GM18870 (cell line): ENCODE data around the gene LDLRAD3.
"Not testable (repeated sequence)": the region's sequence is repeated elsewhere in the genome, so short reads cannot be mapped to it uniquely, and the experiment has no call there.

Source experiments
- ATAC-seq: cut with Tn5 transposase; IDR thresholded peaks from one replicate; pipeline ENCODE4 v1.9.1; 2021; ENCODE audit warnings: moderate library complexity; ENCODE audit not compliant: unreplicated experiment

Gene LDLRAD3

GRCh38 chr11:35943713-35944502 lies at the start of gene LDLRAD3:
LDLRAD3 (plus strand) TSS chr11:35944062; CDS start chr11:35944099, 37 bp downstream.
- no peak for ATAC-seq

GRCh38 chr11:35897019-35897418 lies 46.8 kb upstream of the LDLRAD3 start:
- ATAC-seq: no peak

GRCh38 chr11:35902961-35903360 lies 40.9 kb upstream of the LDLRAD3 start:
- no peak for ATAC-seq

GRCh38 chr11:35905646-35906276 lies 38.1 kb upstream of the LDLRAD3 start:
- ATAC-seq: no peak

GRCh38 chr11:35906277-35906661 lies 37.6 kb upstream of the LDLRAD3 start:
- ATAC-seq: no peak

- no peak for ATAC-seq
Measured at GRCh38 chr11:35906681-35907080, 37.2 kb upstream of the LDLRAD3 start.

- ATAC-seq: peak; percentile 82
Measured at GRCh38 chr11:35907648-35908431, 36.0 kb upstream of the LDLRAD3 start.

- ATAC-seq: not testable (repeated sequence)
Measured at GRCh38 chr11:35908432-35908771, 35.5 kb upstream of the LDLRAD3 start.

- no peak for ATAC-seq
Measured at GRCh38 chr11:35909511-35910265, 34.2 kb upstream of the LDLRAD3 start.

- ATAC-seq: no peak
Measured at GRCh38 chr11:35911013-35911412, 32.8 kb upstream of the LDLRAD3 start.

GRCh38 chr11:35911616-35912165 lies 32.2 kb upstream of the LDLRAD3 start:
- no peak for ATAC-seq

GRCh38 chr11:35912436-35912835 lies 31.4 kb upstream of the LDLRAD3 start:
- not testable (repeated sequence) for ATAC-seq

- ATAC-seq: no peak
Measured at GRCh38 chr11:35912883-35913624, 30.8 kb upstream of the LDLRAD3 start.

GRCh38 chr11:35914816-35915215 lies 29.0 kb upstream of the LDLRAD3 start:
- ATAC-seq: no peak

GRCh38 chr11:35916270-35916669 lies 27.6 kb upstream of the LDLRAD3 start:
- ATAC-seq: no peak

- no peak for ATAC-seq
Measured at GRCh38 chr11:35917676-35918075, 26.2 kb upstream of the LDLRAD3 start.

- ATAC-seq: no peak
Measured at GRCh38 chr11:35918716-35919115, 25.1 kb upstream of the LDLRAD3 start.

- ATAC-seq: no peak
Measured at GRCh38 chr11:35919244-35919643, 24.6 kb upstream of the LDLRAD3 start.

GRCh38 chr11:35923452-35923851 lies 20.4 kb upstream of the LDLRAD3 start:
- no peak for ATAC-seq

GRCh38 chr11:35924811-35925210 lies 19.1 kb upstream of the LDLRAD3 start:
- ATAC-seq: no peak
